MM.1S (cell line): ENCODE data around the gene SLC4A4.

Experiments
- DNase-seq: peaks from one replicate; pipeline ENCODE4 v3.0.0-alpha.2; 2015
- H2AFZ ChIP-seq: fragments of 300-600 bp; sonication (generic); 2 replicates; pipeline ENCODE4 v1.6.0; 2016; ENCODE audit warnings: antibody characterized with exemption, low read length
- H3F3A ChIP-seq: fragments of 300-600 bp; sonication (generic); 2 replicates; pipeline ENCODE4 v1.6.1; 2016; ENCODE audit warnings: mild to moderate bottlenecking, antibody characterized with exemption, low read length, moderate library complexity, mixed read lengths; ENCODE audit not compliant: insufficient read depth
- H3K27ac ChIP-seq: fragments of 300-600 bp; sonication (generic); 2 replicates; pipeline ENCODE4 v1.5.1; 2016; ENCODE audit warnings: mild to moderate bottlenecking, low read length
- H3K27me3 ChIP-seq: fragments of 300-600 bp; sonication (generic); replicated peaks from 2 replicates; pipeline ENCODE4 v1.6.0; 2016; ENCODE audit warnings: low read length; ENCODE audit not compliant: insufficient read depth
- H3K36me3 ChIP-seq: fragments of 300-600 bp; sonication (generic); replicated peaks from 2 replicates; pipeline ENCODE4 v1.6.1; 2016; ENCODE audit warnings: mild to moderate bottlenecking, low read length, mixed read lengths; ENCODE audit not compliant: insufficient read depth
- H3K4me1 ChIP-seq: fragments of 300-600 bp; sonication (generic); 2 replicates; pipeline ENCODE4 v1.6.1; 2016; ENCODE audit warnings: low read length, mixed read lengths
- H3K4me2 ChIP-seq: fragments of 300-600 bp; sonication (generic); 2 replicates; pipeline ENCODE4 v1.6.0; 2016; ENCODE audit warnings: low read depth, low read length
- H3K4me3 ChIP-seq: fragments of 300-600 bp; sonication (generic); 2 replicates; pipeline ENCODE4 v1.5.1; 2016; ENCODE audit warnings: low read length, mixed read lengths
- H3K79me2 ChIP-seq: fragments of 300-600 bp; sonication (generic); 2 replicates; pipeline ENCODE4 v1.6.1; 2016; ENCODE audit warnings: mixed run types, low read length, mixed read lengths
- H3K9ac ChIP-seq: fragments of 300-600 bp; sonication (generic); 2 replicates; pipeline ENCODE4 v1.6.1; 2016; ENCODE audit warnings: low read length, mixed read lengths
- H3K9me2 ChIP-seq: fragments of 300-600 bp; sonication (generic); replicated peaks from 2 replicates; pipeline ENCODE4 v1.6.1; 2016; ENCODE audit warnings: mild to moderate bottlenecking, low read length, mixed read lengths; ENCODE audit not compliant: insufficient read depth
- H3K9me3 ChIP-seq: fragments of 300-600 bp; sonication (generic); replicated peaks from 2 replicates; pipeline ENCODE4 v1.6.1; 2016; ENCODE audit warnings: mild to moderate bottlenecking, low read length, mixed read lengths; ENCODE audit not compliant: insufficient read depth
- H4K20me1 ChIP-seq: fragments of 300-600 bp; sonication (generic); 2 replicates; pipeline ENCODE4 v1.6.1; 2016; ENCODE audit warnings: mild to moderate bottlenecking, low read length, moderate library complexity, mixed read lengths; ENCODE audit not compliant: insufficient read depth
- CTCF ChIP-seq: fragments of 300-600 bp; sonication (generic); IDR thresholded peaks from 2 replicates; pipeline ENCODE4 v1.5.1; 2016; ENCODE audit warnings: antibody characterized with exemption, low read length, mixed read lengths
- EZH2 ChIP-seq: fragments of 300-600 bp; sonication (generic); optimal IDR thresholded peaks from 2 replicates; pipeline ENCODE3; 2017; ENCODE audit warnings: low read depth, mild to moderate bottlenecking, antibody characterized with exemption, low read length, mixed read lengths
- EZH2phosphoT487 ChIP-seq: fragments of 300-600 bp; sonication (generic); IDR thresholded peaks from 2 replicates; pipeline ENCODE4 v1.6.1; 2018; ENCODE audit warnings: antibody characterized with exemption, low read length

Gene SLC4A4

GRCh38 chr4:71367546-71367945 is 28.7 kb downstream of the SLC4A4 start:
- Histone ChIP-seq H3K27me3 (no peaks in the 10 kb centered on the region), H3K9me2 (no peaks in the 10 kb centered on the region), H2AFZ (no peak overlapping the region), H3K79me2 (no peaks in the 10 kb centered on the region), H3K4me2 (no peak overlapping the region), H3F3A (no peaks in the 10 kb centered on the region), H3K27ac (no peak overlapping the region), H3K36me3 (no peaks in the 10 kb centered on the region), H3K4me3 (no peak overlapping the region), H3K9me3 (no peaks in the 10 kb centered on the region), H4K20me1 (no peaks in the 10 kb centered on the region), H3K9ac (no peak overlapping the region), H3K4me1 (no peaks in the 10 kb centered on the region)
- no peak for DNase-seq
- no peak for TF ChIP-seq EZH2
- no peak for TF ChIP-seq CTCF
- no peak for TF ChIP-seq EZH2phosphoT487

- H3K9me2 ChIP-seq, result no peaks in the 10 kb centered on the region
- no peaks in the 10 kb centered on the region for H3K36me3 ChIP-seq
- no peak overlapping the region for H3K9ac ChIP-seq
- H3K79me2 ChIP-seq, result no peaks in the 10 kb centered on the region
- no peaks in the 10 kb centered on the region for H3F3A ChIP-seq
- no peaks in the 10 kb centered on the region for H4K20me1 ChIP-seq
- H3K4me2 ChIP-seq, result no peak overlapping the region
- H3K4me1 ChIP-seq, result no peaks in the 10 kb centered on the region
- no peaks in the 10 kb centered on the region for H3K27me3 ChIP-seq
- H3K27ac ChIP-seq, result no peak overlapping the region
- no peak overlapping the region for H3K4me3 ChIP-seq
- no peak for DNase-seq
- TF ChIP-seq EZH2phosphoT487 (no peak), CTCF (no peak), EZH2 (no peak)
- H3K9me3 ChIP-seq, result no peaks in the 10 kb centered on the region
- no peak overlapping the region for H2AFZ ChIP-seq
These were observed 30.1 kb downstream of the SLC4A4 start for GRCh38 chr4:71368906-71369305.

GRCh38 chr4:71369536-71369935 is 30.7 kb downstream of the SLC4A4 start:
- no peaks in the 10 kb centered on the region for H3K9me2 ChIP-seq
- TF ChIP-seq EZH2 (no peak), EZH2phosphoT487 (no peak), CTCF (no peak)

DNA sequence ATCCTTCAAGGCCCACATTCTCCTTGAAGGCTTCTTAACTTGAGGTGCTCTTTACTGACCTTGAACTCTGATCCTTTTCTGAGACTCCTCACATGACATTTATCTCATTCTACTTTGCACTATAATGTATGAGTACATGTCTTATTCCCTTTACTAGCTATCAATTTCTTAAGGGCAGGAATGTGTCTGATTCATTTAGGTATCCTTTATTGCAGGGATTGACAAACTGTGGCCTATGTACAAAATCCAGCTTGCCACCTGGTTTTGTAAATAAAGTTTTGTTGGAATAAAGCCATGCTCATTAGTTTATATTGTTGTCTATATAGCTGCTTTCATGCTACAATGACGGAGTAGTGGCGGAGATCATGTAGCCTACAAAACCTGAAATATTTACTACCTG is 36.7 kb downstream of the SLC4A4 start:
- no peaks in the 10 kb centered on the region for H3K27me3 ChIP-seq
- H3K9ac ChIP-seq, result no peak overlapping the region
- no peak overlapping the region for H2AFZ ChIP-seq
- H4K20me1 ChIP-seq, result no peaks in the 10 kb centered on the region
- H3F3A ChIP-seq, result no peaks in the 10 kb centered on the region
- no peaks in the 10 kb centered on the region for H3K36me3 ChIP-seq
- no peak overlapping the region for H3K4me3 ChIP-seq
- no peaks in the 10 kb centered on the region for H3K9me2 ChIP-seq
- H3K4me1 ChIP-seq, result no peaks in the 10 kb centered on the region
- H3K4me2 ChIP-seq, result no peak overlapping the region
- H3K79me2 ChIP-seq, result no peaks in the 10 kb centered on the region
- no peak overlapping the region for H3K27ac ChIP-seq
- no peaks in the 10 kb centered on the region for H3K9me3 ChIP-seq
- no peak for DNase-seq
- TF ChIP-seq EZH2, result no peak
- TF ChIP-seq CTCF, result no peak
- no peak for TF ChIP-seq EZH2phosphoT487

More at GRCh38 chr4:71369536-71369935, 30.7 kb downstream of the SLC4A4 start:
- Histone ChIP-seq H3K4me1 (no peaks in the 10 kb centered on the region), H3K9me3 (no peaks in the 10 kb centered on the region), H3K79me2 (no peaks in the 10 kb centered on the region), H3F3A (no peaks in the 10 kb centered on the region), H3K36me3 (no peaks in the 10 kb centered on the region), H4K20me1 (no peaks in the 10 kb centered on the region), H3K4me2 (no peak overlapping the region), H3K27me3 (no peaks in the 10 kb centered on the region), H3K4me3 (no peak overlapping the region), H2AFZ (no peak overlapping the region), H3K9ac (no peak overlapping the region), H3K27ac (no peak overlapping the region)
- no peak for DNase-seq
